ENCODE data around the gene ZFHX3.

DNA sequence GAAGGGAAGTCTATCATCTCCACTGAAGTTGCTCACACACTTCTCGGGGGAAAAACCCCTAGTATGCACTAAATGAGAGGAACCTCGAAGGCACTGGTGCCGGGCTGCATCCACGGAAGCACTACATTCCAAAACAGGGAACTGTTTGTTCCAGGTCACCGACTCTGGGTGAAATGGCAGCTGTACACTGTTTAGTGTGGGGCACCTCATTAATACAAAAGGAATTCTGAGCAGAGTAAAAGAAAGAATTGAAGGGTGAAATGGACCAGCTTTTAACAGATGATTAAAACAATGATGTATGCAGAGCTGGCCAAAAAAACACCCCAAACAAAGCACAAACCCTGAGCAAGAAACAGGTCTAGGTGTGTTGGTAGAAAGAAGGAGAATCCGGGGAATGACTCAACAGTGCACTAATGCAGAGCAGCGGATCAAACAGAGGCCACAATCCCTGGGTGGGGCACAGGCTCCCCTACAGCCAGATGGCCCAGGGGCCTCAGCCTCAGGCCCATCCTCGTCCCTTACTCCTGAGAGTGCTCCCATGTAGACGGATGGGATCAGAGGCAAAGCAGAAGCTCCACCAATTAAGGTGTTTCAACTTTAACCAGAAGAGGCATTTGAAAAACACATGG, 161.5 kb downstream of the ZFHX3 start:
- no peak for TF ChIP-seq POLR2A (IDR thresholded peaks at IDR 0.05)
- TF ChIP-seq, protein P1, sequence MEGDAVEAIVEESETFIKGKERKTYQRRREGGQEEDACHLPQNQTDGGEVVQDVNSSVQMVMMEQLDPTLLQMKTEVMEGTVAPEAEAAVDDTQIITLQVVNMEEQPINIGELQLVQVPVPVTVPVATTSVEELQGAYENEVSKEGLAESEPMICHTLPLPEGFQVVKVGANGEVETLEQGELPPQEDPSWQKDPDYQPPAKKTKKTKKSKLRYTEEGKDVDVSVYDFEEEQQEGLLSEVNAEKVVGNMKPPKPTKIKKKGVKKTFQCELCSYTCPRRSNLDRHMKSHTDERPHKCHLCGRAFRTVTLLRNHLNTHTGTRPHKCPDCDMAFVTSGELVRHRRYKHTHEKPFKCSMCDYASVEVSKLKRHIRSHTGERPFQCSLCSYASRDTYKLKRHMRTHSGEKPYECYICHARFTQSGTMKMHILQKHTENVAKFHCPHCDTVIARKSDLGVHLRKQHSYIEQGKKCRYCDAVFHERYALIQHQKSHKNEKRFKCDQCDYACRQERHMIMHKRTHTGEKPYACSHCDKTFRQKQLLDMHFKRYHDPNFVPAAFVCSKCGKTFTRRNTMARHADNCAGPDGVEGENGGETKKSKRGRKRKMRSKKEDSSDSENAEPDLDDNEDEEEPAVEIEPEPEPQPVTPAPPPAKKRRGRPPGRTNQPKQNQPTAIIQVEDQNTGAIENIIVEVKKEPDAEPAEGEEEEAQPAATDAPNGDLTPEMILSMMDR (IDR thresholded peaks at IDR 0.05) = no peak

Measured in testis (tissue), 2 donors.